Uterus (tissue), 4 donors: Measurements from ENCODE around the gene UBE2D1. TPM values are rescaled to one million over a fixed set of nuclear protein-coding genes. Genes with fewer than 3 reads are reported as not detected.

ENCODE experiments used
- DNase-seq, 2 donors: peaks; one replicate each; pipeline ENCODE4 v3.0.0-alpha.2; 2019 to 2020
- H3K27ac ChIP-seq, 2 donors: fragments of 200-600 bp; sonication (generic); 1 replicate in 1 of 2; 2 replicates in 1 of 2; pipeline ENCODE4 v1.5.1; 2016 to 2018
- H3K27me3 ChIP-seq, 2 donors: fragments of 200-600 bp; sonication (generic); one replicate each; pipeline ENCODE4 v1.5.1; 2018 to 2019; ENCODE audit warnings: control low read depth in 1 of 2
- H3K36me3 ChIP-seq, 2 donors: fragments of 200-600 bp; sonication (generic); one replicate each; pipeline ENCODE4 v1.5.1; 2019; ENCODE audit warnings: control low read depth in 1 of 2
- H3K4me1 ChIP-seq, 2 donors: fragments of 200-600 bp; sonication (generic); one replicate each; pipeline ENCODE4 v1.5.1; 2018 to 2019; ENCODE audit warnings: control low read depth in 1 of 2
- H3K4me3 ChIP-seq, 2 donors: fragments of 200-600 bp; sonication (generic); 1 replicate in 1 of 2; 2 replicates in 1 of 2; pipeline ENCODE4 v1.5.1; 2018 to 2019; ENCODE audit warnings: mild to moderate bottlenecking in 1 of 2
- H3K9me3 ChIP-seq, 2 donors: fragments of 200-600 bp; sonication (generic); one replicate each; pipeline ENCODE4 v1.5.1; 2019; ENCODE audit warnings: control low read depth in 1 of 2
- CTCF ChIP-seq, 4 experiments: fragments of 200-600 bp in 2 of 4; fragments of 450-650 bp in 2 of 4; sonication (generic) in 2 of 4; IDR thresholded peaks; one replicate each; pipeline ENCODE4 v1.5.1; 2016 to 2019; ENCODE audit warnings: antibody characterized with exemption in 4 of 4, mild to moderate bottlenecking in 2 of 4, moderate library complexity in 1 of 4
- POLR2A ChIP-seq, 2 donors: fragments of 450-650 bp; IDR thresholded peaks; one replicate each; pipeline ENCODE4 v1.6.1; 2016; ENCODE audit warnings: antibody characterized with exemption in 2 of 2, mild to moderate bottlenecking in 1 of 2, moderate library complexity in 1 of 2
- intact Hi-C: fragments of 100-400 bp; cut with DNase I; formaldehyde crosslinking; loops from one replicate; pipeline ENCODE4 v1.15.1; 2023; ENCODE audit warnings: low total_unique reads
- total RNA-seq, 4 donors: library from RNA; depleted of rRNA in 3 of 4; stranded (reverse); fragments of >200 nt in 3 of 4; gene quantifications; one replicate each; pipeline versions ENCODE4 v1.1.0 to v1.2.4, GENCODE V29; 2014 to 2023
- donor health status: DM: yes; HTN: yes; CAD: no.

The UBE2D1 gene
- total RNA-seq, 4 donors from 2014 or later, result 9.4 to 67.6 (median 20.6) TPM

GRCh38 chr10:58352956-58353610 is 18.3 kb downstream of the UBE2D1 start:
- intact Hi-C loops, result no loop called here
- TF ChIP-seq CTCF (IDR thresholded peaks at IDR 0.05), result no peak
- TF ChIP-seq POLR2A (IDR thresholded peaks at IDR 0.05), result no peak
- no peak for DNase-seq
- H3K27ac ChIP-seq, result no peak overlapping the region
- H3K4me3 ChIP-seq, result no peak overlapping the region
- no peaks in the 10 kb centered on the region for H3K9me3 ChIP-seq
- H3K36me3 ChIP-seq, result no peaks in the 10 kb centered on the region
- H3K27me3 ChIP-seq, result no peaks in the 10 kb centered on the region
- H3K4me1 ChIP-seq, result no peaks in the 10 kb centered on the region

- Histone ChIP-seq H3K9me3 (no peaks in the 10 kb centered on the region), H3K27me3 (no peaks in the 10 kb centered on the region), H3K4me3 (no peak overlapping the region), H3K36me3 (no peaks in the 10 kb centered on the region), H3K27ac (no peak overlapping the region), H3K4me1 (no peaks in the 10 kb centered on the region)
- intact Hi-C loops, result no loop called here
- no peak for DNase-seq
- TF ChIP-seq CTCF (IDR thresholded peaks at IDR 0.05), result no peak
- TF ChIP-seq POLR2A (IDR thresholded peaks at IDR 0.05), result no peak
Observed at GRCh38 chr10:58356756-58357155, 21.9 kb downstream of the UBE2D1 start.

GRCh38 chr10:58358314-58358933 is 23.6 kb downstream of the UBE2D1 start:
- Histone ChIP-seq H3K4me3 (no peak overlapping the region), H3K27ac (no peak overlapping the region), H3K27me3 (no peaks in the 10 kb centered on the region), H3K9me3 (no peaks in the 10 kb centered on the region), H3K4me1 (no peaks in the 10 kb centered on the region), H3K36me3 (no peaks in the 10 kb centered on the region)
- DNase-seq, result no peak
- intact Hi-C loops, result no loop called here
- TF ChIP-seq CTCF (IDR thresholded peaks at IDR 0.05) (no peak), POLR2A (IDR thresholded peaks at IDR 0.05) (no peak)

- H3K36me3 ChIP-seq, result no peaks in the 10 kb centered on the region
Observed at GRCh38 chr10:58358947-58359346, 24.1 kb downstream of the UBE2D1 start.

More at GRCh38 chr10:58358947-58359346, 24.1 kb downstream of the UBE2D1 start:
- DNase-seq, result no peak
- H3K27ac ChIP-seq, result no peak overlapping the region
- H3K9me3 ChIP-seq, result no peaks in the 10 kb centered on the region
- no peaks in the 10 kb centered on the region for H3K4me1 ChIP-seq
- intact Hi-C loops, result no loop called here
- TF ChIP-seq POLR2A (IDR thresholded peaks at IDR 0.05), result no peak
- TF ChIP-seq CTCF (IDR thresholded peaks at IDR 0.05), result no peak
- no peak overlapping the region for H3K4me3 ChIP-seq
- H3K27me3 ChIP-seq, result no peaks in the 10 kb centered on the region
